Panc1 (cell line): ENCODE data around the gene SPEM1. TPM values are rescaled to one million over a fixed set of nuclear protein-coding genes. Genes with fewer than 3 reads are reported as not detected.

Experiments used
- ATAC-seq: fragments of 200-7000 bp; cut with Tn5 transposase; 2 replicates; pipeline ENCODE4 v1.9.1; 2020; ENCODE audit warnings: mild to moderate bottlenecking, moderate library complexity
- BruUV-seq: library from RNA; stranded (reverse); fragments of 400-500 nt; replicated peaks from 2 replicates; lab custom pipeline; 2021; lab: Mats Ljungman, UMichigan
- CTCF ChIA-PET: fragments of 300-600 bp; sonication (Branson Sonifier 250); formaldehyde crosslinking; loops from one replicate; lab custom pipeline; 2022; ENCODE audit warnings: antibody characterized with exemption; lab: Charles Lee
- POLR2A ChIA-PET: fragments of 300-600 bp; sonication (Branson Sonifier 250); formaldehyde crosslinking; loops from one replicate; lab custom pipeline; 2022; ENCODE audit warnings: antibody characterized with exemption; lab: Charles Lee
- DNase-seq: peaks from one replicate; pipeline ENCODE4 v3.0.0-alpha.2; 2010; ENCODE audit warnings: low read depth, low spot score
- H3K27ac ChIP-seq: 2 replicates; pipeline ENCODE4 v1.5.1; 2011; ENCODE audit warnings: mild to moderate bottlenecking, low read length, inconsistent platforms
- H3K27me3 ChIP-seq: fragments of 200-500 bp; sonication (Bioruptor generic); 2 replicates; pipeline ENCODE4 v1.6.0; 2014; ENCODE audit warnings: low read length, inconsistent platforms; ENCODE audit not compliant: control insufficient read depth, insufficient read depth
- H3K36me3 ChIP-seq: fragments of 200-500 bp; sonication (Bioruptor generic); 2 replicates; pipeline ENCODE4 v1.5.1; 2014; ENCODE audit warnings: inconsistent platforms, mild to moderate bottlenecking, low read length, moderate library complexity; ENCODE audit not compliant: control insufficient read depth, insufficient read depth
- H3K4me1 ChIP-seq: 2 replicates; pipeline ENCODE4 v1.5.1; 2011; ENCODE audit warnings: inconsistent platforms, mild to moderate bottlenecking, low read length, moderate library complexity; ENCODE audit not compliant: control insufficient read depth, insufficient read depth
- H3K4me3 ChIP-seq, 2 experiments: 2 replicates each; pipeline ENCODE4 v1.5.1; 2011 to 2012; ENCODE audit warnings: low read depth in 2 of 2, low read length in 2 of 2, mild to moderate bottlenecking in 2 of 2, inconsistent platforms in 1 of 2, moderate library complexity in 1 of 2
- H3K9me3 ChIP-seq: fragments of 200-500 bp; sonication (Bioruptor generic); 2 replicates; pipeline ENCODE4 v1.5.1; 2014; ENCODE audit warnings: low read depth, mild to moderate bottlenecking, inconsistent platforms, low read length, moderate library complexity; ENCODE audit not compliant: control insufficient read depth, insufficient read depth
- POLR2AphosphoS5 ChIP-seq: IDR thresholded peaks from 2 replicates; pipeline ENCODE4 v1.6.1; 2012; ENCODE audit warnings: mild to moderate bottlenecking, low read depth, low read length, moderate library complexity
- SIN3A ChIP-seq: IDR thresholded peaks from 2 replicates; pipeline ENCODE4 v1.6.1; 2012; ENCODE audit warnings: low read depth, mild to moderate bottlenecking, low read length, moderate library complexity, borderline replicate concordance; ENCODE audit not compliant: insufficient read depth
- TCF7L2 ChIP-seq: IDR thresholded peaks from 2 replicates; pipeline ENCODE4 v1.6.1; 2011; ENCODE audit warnings: mild to moderate bottlenecking, low read depth, low read length, inconsistent platforms
- in situ Hi-C: cut with HindIII; loops from 2 replicates; pipeline ENCODE4 v1.10.0; 2016; ENCODE audit warnings: low sequenced_read_pairs, low pct_unique_long_range_greater_than_20kb
- intact Hi-C: fragments of 100-400 bp; cut with micrococcal nuclease; formaldehyde crosslinking; loops from one replicate; pipeline ENCODE4 v1.10.0; 2022; ENCODE audit not compliant: unreplicated experiment
- total RNA-seq: library from RNA; stranded (reverse); gene quantifications from one replicate; pipeline ENCODE4 v1.2.1, GENCODE V29; 2021; ENCODE audit not compliant: unreplicated experiment
- TF ChIP-seq, protein P1 (sequence below), 2 experiments: IDR thresholded peaks; 2 replicates each; pipeline ENCODE4 v1.6.1; 2011 to 2012; ENCODE audit warnings: low read depth in 2 of 2, control low read depth in 1 of 2, low read length in 1 of 2, mild to moderate bottlenecking in 1 of 2, moderate library complexity in 1 of 2; ENCODE audit not compliant: insufficient read depth in 1 of 2
- TF ChIP-seq, protein P2 (sequence below): fragments of 450-650 bp; IDR thresholded peaks from 2 replicates; pipeline ENCODE4 v1.5.1; 2017; ENCODE audit warnings: mild to moderate bottlenecking

The SPEM1 gene
- total RNA-seq, 1 experiment from 2014 or later: not detected

DNA sequence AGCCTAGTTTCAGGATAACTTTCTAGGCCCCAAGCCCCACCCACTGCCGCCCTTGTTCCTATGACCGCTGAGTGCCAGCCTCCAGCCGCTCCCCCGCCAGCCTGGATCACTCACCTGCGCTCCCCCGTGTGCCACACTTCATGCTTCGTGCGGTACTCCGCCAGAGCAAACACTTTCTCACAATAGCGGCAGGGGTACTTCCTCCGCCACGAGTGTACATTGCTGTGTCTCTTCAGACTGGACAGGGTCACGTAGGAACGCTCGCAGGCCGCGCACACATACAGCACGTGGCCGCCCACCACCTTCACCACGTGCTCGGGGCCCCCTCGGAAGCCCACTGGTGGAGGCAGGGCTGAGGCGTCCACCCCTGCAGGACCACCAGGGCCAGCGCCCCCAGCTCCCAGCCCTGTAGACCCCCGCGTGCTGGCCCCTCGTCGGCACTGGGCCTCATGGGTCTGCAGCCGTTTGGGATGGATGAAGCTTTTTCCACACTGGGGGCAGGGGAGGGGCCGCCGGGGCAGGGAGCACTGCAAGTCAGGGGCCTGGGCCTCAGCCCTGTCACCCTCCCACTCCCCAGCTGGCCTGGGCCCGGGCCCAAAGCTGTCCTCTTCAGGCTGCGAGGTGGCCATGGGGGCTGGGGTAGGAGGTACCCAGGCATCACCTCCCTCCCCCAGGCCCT, 45.6 kb downstream of the SPEM1 start:
- H3K36me3 ChIP-seq: no peaks in the 10 kb centered on the region
- H3K27ac ChIP-seq: no peak overlapping the region
- ChIA-PET POLR2A (interaction anchor here (0.7 kb wide), 1 partner anchor 18 kb away, joined by 3 read pairs; no protein-coding TSS in a partner anchor), CTCF (interaction anchor here (0.6 kb wide), 1 partner anchor 17 kb away, joined by 6 read pairs; no protein-coding TSS in a partner anchor)
- in situ Hi-C loops (no loop called here), intact Hi-C loops (no loop called here)
- no TSS peak for BruUV-seq
- H3K4me1 ChIP-seq: peaks cover 18% of the 10 kb centered on the region
- TF ChIP-seq POLR2AphosphoS5 (no peak), TCF7L2 (no peak), SIN3A (no peak)
- TF ChIP-seq, protein P1, sequence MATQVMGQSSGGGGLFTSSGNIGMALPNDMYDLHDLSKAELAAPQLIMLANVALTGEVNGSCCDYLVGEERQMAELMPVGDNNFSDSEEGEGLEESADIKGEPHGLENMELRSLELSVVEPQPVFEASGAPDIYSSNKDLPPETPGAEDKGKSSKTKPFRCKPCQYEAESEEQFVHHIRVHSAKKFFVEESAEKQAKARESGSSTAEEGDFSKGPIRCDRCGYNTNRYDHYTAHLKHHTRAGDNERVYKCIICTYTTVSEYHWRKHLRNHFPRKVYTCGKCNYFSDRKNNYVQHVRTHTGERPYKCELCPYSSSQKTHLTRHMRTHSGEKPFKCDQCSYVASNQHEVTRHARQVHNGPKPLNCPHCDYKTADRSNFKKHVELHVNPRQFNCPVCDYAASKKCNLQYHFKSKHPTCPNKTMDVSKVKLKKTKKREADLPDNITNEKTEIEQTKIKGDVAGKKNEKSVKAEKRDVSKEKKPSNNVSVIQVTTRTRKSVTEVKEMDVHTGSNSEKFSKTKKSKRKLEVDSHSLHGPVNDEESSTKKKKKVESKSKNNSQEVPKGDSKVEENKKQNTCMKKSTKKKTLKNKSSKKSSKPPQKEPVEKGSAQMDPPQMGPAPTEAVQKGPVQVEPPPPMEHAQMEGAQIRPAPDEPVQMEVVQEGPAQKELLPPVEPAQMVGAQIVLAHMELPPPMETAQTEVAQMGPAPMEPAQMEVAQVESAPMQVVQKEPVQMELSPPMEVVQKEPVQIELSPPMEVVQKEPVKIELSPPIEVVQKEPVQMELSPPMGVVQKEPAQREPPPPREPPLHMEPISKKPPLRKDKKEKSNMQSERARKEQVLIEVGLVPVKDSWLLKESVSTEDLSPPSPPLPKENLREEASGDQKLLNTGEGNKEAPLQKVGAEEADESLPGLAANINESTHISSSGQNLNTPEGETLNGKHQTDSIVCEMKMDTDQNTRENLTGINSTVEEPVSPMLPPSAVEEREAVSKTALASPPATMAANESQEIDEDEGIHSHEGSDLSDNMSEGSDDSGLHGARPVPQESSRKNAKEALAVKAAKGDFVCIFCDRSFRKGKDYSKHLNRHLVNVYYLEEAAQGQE (IDR thresholded peaks at IDR 0.05; ENCODE audit: insufficient read depth in 1 of 2, low read depth in 2 of 2, low read length in 1 of 2): no peak
- TF ChIP-seq, protein P2, sequence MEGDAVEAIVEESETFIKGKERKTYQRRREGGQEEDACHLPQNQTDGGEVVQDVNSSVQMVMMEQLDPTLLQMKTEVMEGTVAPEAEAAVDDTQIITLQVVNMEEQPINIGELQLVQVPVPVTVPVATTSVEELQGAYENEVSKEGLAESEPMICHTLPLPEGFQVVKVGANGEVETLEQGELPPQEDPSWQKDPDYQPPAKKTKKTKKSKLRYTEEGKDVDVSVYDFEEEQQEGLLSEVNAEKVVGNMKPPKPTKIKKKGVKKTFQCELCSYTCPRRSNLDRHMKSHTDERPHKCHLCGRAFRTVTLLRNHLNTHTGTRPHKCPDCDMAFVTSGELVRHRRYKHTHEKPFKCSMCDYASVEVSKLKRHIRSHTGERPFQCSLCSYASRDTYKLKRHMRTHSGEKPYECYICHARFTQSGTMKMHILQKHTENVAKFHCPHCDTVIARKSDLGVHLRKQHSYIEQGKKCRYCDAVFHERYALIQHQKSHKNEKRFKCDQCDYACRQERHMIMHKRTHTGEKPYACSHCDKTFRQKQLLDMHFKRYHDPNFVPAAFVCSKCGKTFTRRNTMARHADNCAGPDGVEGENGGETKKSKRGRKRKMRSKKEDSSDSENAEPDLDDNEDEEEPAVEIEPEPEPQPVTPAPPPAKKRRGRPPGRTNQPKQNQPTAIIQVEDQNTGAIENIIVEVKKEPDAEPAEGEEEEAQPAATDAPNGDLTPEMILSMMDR: no peak
- no peak overlapping the region for H3K4me3 ChIP-seq
- ATAC-seq: no peak
- no peaks in the 10 kb centered on the region for H3K27me3 ChIP-seq
- no peak for DNase-seq
- no peaks in the 10 kb centered on the region for H3K9me3 ChIP-seq

DNA sequence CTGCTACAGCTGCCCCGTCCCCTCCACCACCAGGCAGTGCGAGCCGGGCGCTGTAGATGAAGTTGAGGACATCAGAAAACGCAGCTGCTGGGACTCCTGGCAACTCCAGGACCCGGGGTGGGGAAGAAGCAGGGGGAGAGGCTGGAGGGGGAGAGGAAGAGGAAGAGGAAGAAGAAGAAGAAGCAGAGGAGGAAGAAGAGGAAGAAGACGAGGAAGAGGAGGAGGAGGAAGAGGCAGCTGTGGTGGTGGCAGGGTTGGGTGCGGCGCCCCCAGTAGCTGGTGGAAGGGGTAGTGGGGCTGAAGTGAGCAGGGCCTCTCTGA, 46.2 kb downstream of the SPEM1 start:
- H3K27me3 ChIP-seq: no peaks in the 10 kb centered on the region
- DNase-seq (no peak), ATAC-seq (no peak)
- no peaks in the 10 kb centered on the region for H3K36me3 ChIP-seq
- TF ChIP-seq TCF7L2: no peak
- TF ChIP-seq, protein P1 (IDR thresholded peaks at IDR 0.05; ENCODE audit: insufficient read depth in 1 of 2, low read depth in 2 of 2, low read length in 1 of 2): no peak
- TF ChIP-seq SIN3A: no peak
- TF ChIP-seq, protein P2: no peak
- H3K9me3 ChIP-seq: no peaks in the 10 kb centered on the region
- BruUV-seq: no TSS peak
- intact Hi-C loops: no loop called here
- POLR2A ChIA-PET: interaction anchor here (0.7 kb wide), 1 partner anchor 17 kb away, joined by 3 read pairs; no protein-coding TSS in a partner anchor
- H3K4me1 ChIP-seq: peaks cover 18% of the 10 kb centered on the region
- CTCF ChIA-PET: interaction anchor here (0.6 kb wide), 1 partner anchor 17 kb away, joined by 6 read pairs; no protein-coding TSS in a partner anchor
- in situ Hi-C loops: no loop called here
- no peak overlapping the region for H3K4me3 ChIP-seq
- no peak overlapping the region for H3K27ac ChIP-seq
